ENCODE data around the gene SH3BGR. TPM values are rescaled to one million over a fixed set of nuclear protein-coding genes. Genes with fewer than 3 reads are reported as not detected.
A peak's percentile ranks its signal among the peaks of the same experiment; 100 is the strongest.

The SH3BGR gene
- total RNA-seq, 4 donors from 2014 or later, result 92.9 to 182 (median 149) TPM

DNA sequence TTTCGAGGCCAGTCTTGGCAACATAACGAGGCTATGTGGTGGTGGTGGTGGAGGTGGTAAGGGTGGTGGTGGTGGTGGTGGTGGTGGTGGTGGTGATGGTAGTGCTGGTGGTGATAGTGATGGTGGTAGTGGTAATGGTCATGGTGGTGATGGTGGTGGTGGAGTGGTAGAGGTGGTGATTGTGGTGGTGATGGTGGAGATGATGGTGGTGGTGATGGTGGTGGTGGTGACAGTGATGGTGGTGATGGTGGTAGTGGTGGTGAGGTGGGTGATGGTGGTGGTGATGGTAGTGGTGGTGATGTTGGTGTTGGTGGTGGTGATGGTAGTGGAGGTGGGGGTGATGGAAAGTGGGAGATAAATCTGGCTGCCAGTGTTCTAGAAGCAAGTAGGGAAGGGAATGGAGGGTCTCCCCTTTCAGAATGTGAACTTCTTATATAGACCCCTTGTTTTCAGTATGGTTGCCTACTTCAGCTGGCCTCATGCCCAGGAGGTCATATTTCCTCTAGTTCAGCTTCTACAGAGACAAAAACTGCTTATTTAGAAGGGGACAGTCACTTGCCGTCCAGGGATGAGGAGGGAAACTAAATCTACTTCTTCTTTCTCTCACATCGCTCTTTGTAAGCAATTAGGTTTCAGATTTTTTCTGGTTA, 27.5 kb downstream of the SH3BGR start:
- H3K4me3 ChIP-seq, result no peak overlapping the region
- no peak for TF ChIP-seq POLR2A (IDR thresholded peaks at IDR 0.05)
- TF ChIP-seq, protein P1, sequence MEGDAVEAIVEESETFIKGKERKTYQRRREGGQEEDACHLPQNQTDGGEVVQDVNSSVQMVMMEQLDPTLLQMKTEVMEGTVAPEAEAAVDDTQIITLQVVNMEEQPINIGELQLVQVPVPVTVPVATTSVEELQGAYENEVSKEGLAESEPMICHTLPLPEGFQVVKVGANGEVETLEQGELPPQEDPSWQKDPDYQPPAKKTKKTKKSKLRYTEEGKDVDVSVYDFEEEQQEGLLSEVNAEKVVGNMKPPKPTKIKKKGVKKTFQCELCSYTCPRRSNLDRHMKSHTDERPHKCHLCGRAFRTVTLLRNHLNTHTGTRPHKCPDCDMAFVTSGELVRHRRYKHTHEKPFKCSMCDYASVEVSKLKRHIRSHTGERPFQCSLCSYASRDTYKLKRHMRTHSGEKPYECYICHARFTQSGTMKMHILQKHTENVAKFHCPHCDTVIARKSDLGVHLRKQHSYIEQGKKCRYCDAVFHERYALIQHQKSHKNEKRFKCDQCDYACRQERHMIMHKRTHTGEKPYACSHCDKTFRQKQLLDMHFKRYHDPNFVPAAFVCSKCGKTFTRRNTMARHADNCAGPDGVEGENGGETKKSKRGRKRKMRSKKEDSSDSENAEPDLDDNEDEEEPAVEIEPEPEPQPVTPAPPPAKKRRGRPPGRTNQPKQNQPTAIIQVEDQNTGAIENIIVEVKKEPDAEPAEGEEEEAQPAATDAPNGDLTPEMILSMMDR (IDR thresholded peaks at IDR 0.05 in 4 of 5, conservative IDR thresholded peaks at IDR 0.05 in 1 of 5), result no peak
- H3K9me3 ChIP-seq, result no peaks in the 10 kb centered on the region
- peaks cover 0 to 3% of the 10 kb centered on the region in 2 donors for H3K36me3 ChIP-seq
- peak overlapping the region in 3 of 4 donors; percentile 79 to 89 (median 83) for H3K27ac ChIP-seq
- no peaks in the 10 kb centered on the region for H3K27me3 ChIP-seq
- no peak for ATAC-seq
- in situ Hi-C loops (cut with MboI; ENCODE audit: low sequenced_read_pairs in 4 of 4), result no loop called here
- DNase-seq, result no peak
- peaks cover 36 to 45% of the 10 kb centered on the region in 2 donors for H3K4me1 ChIP-seq
- intact Hi-C loops (cut with DNase I; ENCODE audit: low total_unique reads), result no loop called here

DNA sequence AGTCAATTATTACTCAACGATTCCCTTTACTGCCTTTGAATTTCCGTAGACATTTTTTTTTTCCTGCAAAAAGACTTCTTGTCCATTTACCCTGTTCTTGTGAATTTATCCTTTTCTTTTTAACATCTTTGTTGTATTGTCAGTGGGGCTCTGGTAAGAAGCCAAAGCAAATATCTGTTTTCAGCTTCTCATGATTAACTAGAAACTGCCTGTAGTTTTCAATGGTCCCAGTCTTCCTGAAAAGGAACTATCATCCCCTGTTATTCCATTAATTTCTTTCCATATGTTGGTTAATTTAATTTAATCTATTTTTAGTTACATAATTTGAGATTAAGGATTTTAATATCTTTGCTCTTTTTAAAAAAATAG, 28.0 kb downstream of the SH3BGR start:
- no peak for TF ChIP-seq POLR2A (IDR thresholded peaks at IDR 0.05)
- TF ChIP-seq, protein P1 (IDR thresholded peaks at IDR 0.05 in 4 of 5, conservative IDR thresholded peaks at IDR 0.05 in 1 of 5), result no peak
- ATAC-seq (no peak), DNase-seq (no peak)
- in situ Hi-C loops (cut with MboI; ENCODE audit: low sequenced_read_pairs in 4 of 4) (no loop called here), intact Hi-C loops (cut with DNase I; ENCODE audit: low total_unique reads) (no loop called here)
- Histone ChIP-seq H3K4me1 (peaks cover 42 to 46% of the 10 kb centered on the region in 2 donors), H3K27me3 (no peaks in the 10 kb centered on the region), H3K4me3 (no peak overlapping the region), H3K9me3 (no peaks in the 10 kb centered on the region), H3K27ac (peak overlapping the region in 3 of 4 donors; percentile 79 to 89 (median 83)), H3K36me3 (peaks cover 0 to 3% of the 10 kb centered on the region in 2 donors)

DNA sequence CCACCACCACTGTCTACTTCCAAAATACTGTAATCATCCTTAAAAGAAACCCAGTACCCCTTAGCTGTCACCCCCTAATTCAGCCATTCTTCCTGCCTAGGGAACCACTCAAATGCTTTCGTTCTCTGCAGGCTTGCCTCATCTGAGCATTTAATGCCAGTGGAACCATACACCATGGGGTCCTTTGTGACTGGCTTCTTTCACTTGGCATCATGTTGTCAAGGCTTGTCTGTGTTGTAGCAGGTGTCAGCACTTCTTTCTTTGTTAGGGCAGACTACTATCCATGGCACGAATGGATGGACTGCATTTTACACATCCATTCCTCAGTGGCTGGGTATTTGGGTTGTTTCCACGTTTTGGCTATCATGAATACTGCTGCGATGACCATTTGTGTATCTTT, 28.5 kb downstream of the SH3BGR start:
- Histone ChIP-seq H3K27me3 (no peaks in the 10 kb centered on the region), H3K9me3 (no peaks in the 10 kb centered on the region), H3K4me3 (no peak overlapping the region), H3K27ac (peak overlapping the region; percentile 79 to 89 (median 85)), H3K4me1 (peaks cover 46% of the 10 kb centered on the region in 2 donors), H3K36me3 (peaks cover 0 to 3% of the 10 kb centered on the region in 2 donors)
- ATAC-seq (no peak), DNase-seq (no peak)
- in situ Hi-C loops (cut with MboI; ENCODE audit: low sequenced_read_pairs in 4 of 4), result no loop called here
- TF ChIP-seq, protein P1 (IDR thresholded peaks at IDR 0.05 in 4 of 5, conservative IDR thresholded peaks at IDR 0.05 in 1 of 5), result no peak
- no peak for TF ChIP-seq POLR2A (IDR thresholded peaks at IDR 0.05)
- intact Hi-C loops (cut with DNase I; ENCODE audit: low total_unique reads), result no loop called here

DNA sequence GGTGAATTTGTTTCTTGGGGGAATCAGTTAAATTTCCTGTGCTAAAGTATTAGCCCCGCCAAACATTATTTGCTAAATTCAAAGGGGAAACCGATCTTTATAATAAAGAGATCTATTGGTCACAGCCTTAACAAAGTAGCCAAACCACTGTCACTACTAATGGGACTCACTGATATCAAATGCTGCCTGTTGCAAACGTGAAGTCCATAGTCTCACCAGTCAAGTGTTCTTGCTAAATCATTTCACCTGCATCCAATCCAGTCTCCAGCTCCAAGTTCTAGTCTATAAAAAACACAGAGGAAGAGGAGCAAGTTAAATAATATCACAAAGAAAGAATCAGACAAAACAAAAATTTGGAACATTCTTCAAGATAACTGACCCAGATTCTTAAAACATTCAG, 30.1 kb downstream of the SH3BGR start:
- ATAC-seq, result peak; percentile 75 to 89
- Histone ChIP-seq H3K9me3 (no peaks in the 10 kb centered on the region), H3K36me3 (no peaks in the 10 kb centered on the region), H3K4me1 (peaks cover 48% of the 10 kb centered on the region in 2 donors), H3K27me3 (no peaks in the 10 kb centered on the region), H3K4me3 (peak overlapping the region in 1 of 4 donors; percentile 8), H3K27ac (peak overlapping the region; percentile 79 to 89 (median 85))
- peak in 1 of 2 donors; percentile 48 for TF ChIP-seq POLR2A (IDR thresholded peaks at IDR 0.05)
- TF ChIP-seq, protein P1 (IDR thresholded peaks at IDR 0.05 in 4 of 5, conservative IDR thresholded peaks at IDR 0.05 in 1 of 5), result no peak
- in situ Hi-C loops (cut with MboI; ENCODE audit: low sequenced_read_pairs in 4 of 4) (no loop called here), intact Hi-C loops (cut with DNase I; ENCODE audit: low total_unique reads) (no loop called here)
- DNase-seq, result peak; percentile 30 to 39
